Body of pancreas (tissue), 4 donors: Measurements from ENCODE around the gene TCF7L1.

ENCODE experiments used
- POLR2A ChIP-seq, 3 donors: fragments of 450-650 bp; IDR thresholded peaks; one replicate each; pipeline ENCODE4 v1.6.1; 2016; ENCODE audit warnings: antibody characterized with exemption in 3 of 3, mild to moderate bottlenecking in 2 of 3
- TF ChIP-seq, protein P1 (sequence below), 7 experiments: fragments of 450-650 bp in 4 of 7; fragments of 200-600 bp in 3 of 7; sonication (generic) in 3 of 7; IDR thresholded peaks; one replicate each; pipeline ENCODE4 v1.5.1; 2016 to 2019; ENCODE audit warnings: antibody characterized with exemption in 7 of 7

DNA sequence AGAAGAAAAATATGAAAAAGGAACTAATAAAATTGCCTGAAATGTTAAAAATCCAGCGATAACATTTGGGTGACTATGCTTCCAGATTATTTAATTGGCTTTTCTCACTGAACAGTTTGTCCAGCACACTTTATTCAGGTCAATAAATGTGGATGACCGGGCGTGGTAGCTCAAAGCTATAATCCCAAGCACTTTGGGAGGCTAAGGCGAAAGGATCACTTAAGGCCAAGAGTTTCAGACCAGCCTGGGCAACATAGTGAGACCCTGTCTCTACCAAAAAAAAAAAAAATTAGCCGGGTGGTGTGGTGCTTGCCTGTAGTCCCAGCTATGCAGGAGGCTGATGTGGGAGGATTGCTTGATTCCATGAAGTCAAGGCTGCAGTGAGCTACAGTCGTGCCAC lies 139.2 kb downstream of the TCF7L1 start:
- TF ChIP-seq POLR2A (IDR thresholded peaks at IDR 0.05), result no peak
- TF ChIP-seq, protein P1, sequence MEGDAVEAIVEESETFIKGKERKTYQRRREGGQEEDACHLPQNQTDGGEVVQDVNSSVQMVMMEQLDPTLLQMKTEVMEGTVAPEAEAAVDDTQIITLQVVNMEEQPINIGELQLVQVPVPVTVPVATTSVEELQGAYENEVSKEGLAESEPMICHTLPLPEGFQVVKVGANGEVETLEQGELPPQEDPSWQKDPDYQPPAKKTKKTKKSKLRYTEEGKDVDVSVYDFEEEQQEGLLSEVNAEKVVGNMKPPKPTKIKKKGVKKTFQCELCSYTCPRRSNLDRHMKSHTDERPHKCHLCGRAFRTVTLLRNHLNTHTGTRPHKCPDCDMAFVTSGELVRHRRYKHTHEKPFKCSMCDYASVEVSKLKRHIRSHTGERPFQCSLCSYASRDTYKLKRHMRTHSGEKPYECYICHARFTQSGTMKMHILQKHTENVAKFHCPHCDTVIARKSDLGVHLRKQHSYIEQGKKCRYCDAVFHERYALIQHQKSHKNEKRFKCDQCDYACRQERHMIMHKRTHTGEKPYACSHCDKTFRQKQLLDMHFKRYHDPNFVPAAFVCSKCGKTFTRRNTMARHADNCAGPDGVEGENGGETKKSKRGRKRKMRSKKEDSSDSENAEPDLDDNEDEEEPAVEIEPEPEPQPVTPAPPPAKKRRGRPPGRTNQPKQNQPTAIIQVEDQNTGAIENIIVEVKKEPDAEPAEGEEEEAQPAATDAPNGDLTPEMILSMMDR (IDR thresholded peaks at IDR 0.05), result no peak
